H1 (cell line): ENCODE data around the gene FCRLA. TPM values are rescaled to one million over a fixed set of nuclear protein-coding genes. Genes with fewer than 3 reads are reported as not detected.

ENCODE experiments used
- CTCF ChIA-PET: fragments of 300-600 bp; sonication (Branson Sonifier 250); formaldehyde crosslinking; loops from one replicate; lab custom pipeline; 2021; ENCODE audit not compliant: partially characterized antibody; lab: Charles Lee
- POLR2A ChIA-PET: fragments of 300-600 bp; sonication (Branson Sonifier 250); formaldehyde crosslinking; loops from one replicate; lab custom pipeline; 2021; ENCODE audit warnings: inconsistent platforms; ENCODE audit not compliant: partially characterized antibody; lab: Charles Lee
- DNase-seq, 2 experiments: peaks; one replicate each; pipeline versions ENCODE4 v3.0.0 to v3.0.0-alpha.2; 2010 to 2022; ENCODE audit warnings: low spot score in 2 of 2, low read depth in 1 of 2, mixed read lengths in 1 of 2
- FAIRE-seq: peaks from 2 replicates; lab custom pipeline; 2011; peaks lifted over from hg19 to GRCh38; lab: Jason Lieb, UNC
- H2AFZ ChIP-seq: 2 replicates; pipeline ENCODE4 v1.8.1; 2012; ENCODE audit warnings: low read length, inconsistent platforms
- H2AK5ac ChIP-seq: 2 replicates; pipeline ENCODE4 v1.6.1; 2013; ENCODE audit warnings: low read depth, low read length
- H2BK120ac ChIP-seq: replicated peaks from 2 replicates; pipeline ENCODE3; 2013; ENCODE audit warnings: low read depth, low read length, inconsistent platforms
- H2BK12ac ChIP-seq: 2 replicates; pipeline ENCODE4 v1.6.1; 2013; ENCODE audit warnings: low read depth, low read length
- H2BK15ac ChIP-seq: 2 replicates; pipeline ENCODE4 v1.6.1; 2013; ENCODE audit warnings: low read length
- H2BK20ac ChIP-seq: 2 replicates; pipeline ENCODE4 v1.6.1; 2013; ENCODE audit warnings: low read length
- H2BK5ac ChIP-seq: 2 replicates; pipeline ENCODE4 v1.6.1; 2013; ENCODE audit warnings: low read depth, low read length
- H3K14ac ChIP-seq: 2 replicates; pipeline ENCODE4 v1.6.1; 2013; ENCODE audit warnings: inconsistent platforms; ENCODE audit not compliant: insufficient read length
- H3K18ac ChIP-seq: 2 replicates; pipeline ENCODE4 v1.6.1; 2013; ENCODE audit warnings: low read length; ENCODE audit errors: extremely low read depth
- H3K23ac ChIP-seq: 2 replicates; pipeline ENCODE4 v1.6.1; 2013; ENCODE audit warnings: inconsistent platforms; ENCODE audit not compliant: insufficient read length
- H3K23me2 ChIP-seq: 2 replicates; pipeline ENCODE4 v1.6.1; 2013; ENCODE audit warnings: low read depth, low read length
- H3K27ac ChIP-seq: 2 replicates; pipeline ENCODE4 v1.6.1; 2011; ENCODE audit warnings: low read depth, low read length, inconsistent platforms
- H3K27me3 ChIP-seq, 4 experiments: replicated peaks in 1 of 4; 1 replicate in 1 of 4; 2 replicates in 3 of 4; pipeline versions ENCODE4 v1.6.1 to v1.8.1; 2011 to 2013; ENCODE audit warnings: low read length in 3 of 4, mild to moderate bottlenecking in 3 of 4, inconsistent platforms in 2 of 4, mixed read lengths in 2 of 4, moderate library complexity in 1 of 4; ENCODE audit not compliant: control insufficient read depth in 3 of 4, insufficient read depth in 3 of 4; ENCODE audit errors: extremely low read depth in 1 of 4
- H3K36me3 ChIP-seq, 4 experiments: 2 replicates each; pipeline versions ENCODE4 v1.6.1 to v1.8.1; 2011 to 2013; ENCODE audit warnings: mild to moderate bottlenecking in 4 of 4, low read length in 3 of 4, moderate library complexity in 2 of 4, control low read depth in 1 of 4, inconsistent platforms in 1 of 4; ENCODE audit not compliant: insufficient read depth in 4 of 4, control insufficient read depth in 2 of 4
- H3K4ac ChIP-seq: replicated peaks from 2 replicates; pipeline ENCODE3; 2013; ENCODE audit warnings: low read length, low read depth, mixed read lengths, inconsistent platforms; ENCODE audit not compliant: insufficient read length
- H3K4me1 ChIP-seq, 4 experiments: replicated peaks in 1 of 4; 1 replicate in 1 of 4; 2 replicates in 3 of 4; pipeline versions ENCODE4 v1.6.1 to v1.8.1; 2011 to 2013; ENCODE audit warnings: low read length in 3 of 4, inconsistent platforms in 2 of 4, mixed read lengths in 1 of 4; ENCODE audit not compliant: insufficient read depth in 4 of 4, control insufficient read depth in 3 of 4
- H3K4me2 ChIP-seq, 2 experiments: 2 replicates each; pipeline versions ENCODE4 v1.6.1 to v1.8.1; 2011 to 2013; ENCODE audit warnings: low read depth in 2 of 2, low read length in 2 of 2, control low read depth in 1 of 2, inconsistent platforms in 1 of 2, mild to moderate bottlenecking in 1 of 2; ENCODE audit not compliant: insufficient read depth in 1 of 2
- H3K4me3 ChIP-seq, 4 experiments: fragments of 200-600, 300-600 bp in 1 of 4; sonication (generic), shearing (Covaris generic), sonication (Bioruptor Twin) in 1 of 4; 2 replicates each; pipeline versions ENCODE4 v1.5.1 to v1.8.1; 2011 to 2016; ENCODE audit warnings: low read length in 4 of 4, low read depth in 3 of 4, control low read depth in 2 of 4, inconsistent platforms in 2 of 4, mild to moderate bottlenecking in 2 of 4, mixed read lengths in 1 of 4, moderate library complexity in 1 of 4; ENCODE audit not compliant: insufficient read depth in 2 of 4; ENCODE audit errors: extremely low read depth in 1 of 4
- H3K56ac ChIP-seq: replicated peaks from 2 replicates; pipeline ENCODE3; 2013; ENCODE audit warnings: low read depth, mild to moderate bottlenecking, mixed read lengths, low read length, inconsistent platforms; ENCODE audit not compliant: insufficient read length
- H3K79me1 ChIP-seq: 2 replicates; pipeline ENCODE4 v1.6.1; 2013; ENCODE audit warnings: low read depth, low read length, control low read depth
- H3K79me2 ChIP-seq, 2 experiments: 2 replicates each; pipeline versions ENCODE4 v1.6.1 to v1.8.1; 2012 to 2013; ENCODE audit warnings: low read length in 2 of 2, mild to moderate bottlenecking in 2 of 2, inconsistent platforms in 1 of 2; ENCODE audit not compliant: insufficient read depth in 2 of 2, control insufficient read depth in 1 of 2
- H3K9ac ChIP-seq, 4 experiments: replicated peaks in 1 of 4; 1 replicate in 1 of 4; 2 replicates in 3 of 4; pipeline versions ENCODE4 v1.6.1 to v1.8.1; 2011 to 2013; ENCODE audit warnings: low read depth in 3 of 4, low read length in 3 of 4, control low read depth in 2 of 4, mild to moderate bottlenecking in 2 of 4, moderate library complexity in 2 of 4, inconsistent platforms in 1 of 4; ENCODE audit errors: extremely low read depth in 1 of 4
- H3K9me3 ChIP-seq, 2 experiments: 2 replicates each; pipeline versions ENCODE4 v1.6.1 to v1.8.1; 2012 to 2013; ENCODE audit warnings: mild to moderate bottlenecking in 2 of 2, moderate library complexity in 2 of 2, control low read depth in 1 of 2, inconsistent platforms in 1 of 2, low read depth in 1 of 2, low read length in 1 of 2, mixed read lengths in 1 of 2; ENCODE audit not compliant: insufficient read depth in 2 of 2
- H4K20me1 ChIP-seq, 2 experiments: replicated peaks in 1 of 2; 2 replicates each; pipeline versions ENCODE3 to v1.8.1; 2011 to 2013; ENCODE audit warnings: inconsistent platforms in 2 of 2, low read length in 2 of 2, mild to moderate bottlenecking in 1 of 2; ENCODE audit not compliant: insufficient read depth in 2 of 2, control insufficient read depth in 1 of 2
- H4K5ac ChIP-seq: 2 replicates; pipeline ENCODE4 v1.6.1; 2013; ENCODE audit warnings: low read length, low read depth, mixed read lengths, inconsistent platforms; ENCODE audit not compliant: insufficient read length
- H4K8ac ChIP-seq: 2 replicates; pipeline ENCODE4 v1.8.0; 2013; ENCODE audit warnings: mild to moderate bottlenecking, moderate library complexity, low read length, inconsistent platforms; ENCODE audit not compliant: insufficient read depth; ENCODE audit errors: extremely low read depth
- H4K91ac ChIP-seq: replicated peaks from 2 replicates; pipeline ENCODE3; 2013; ENCODE audit warnings: low read length, mixed read lengths, inconsistent platforms; ENCODE audit not compliant: insufficient read length
- CEBPB ChIP-seq: IDR thresholded peaks from 2 replicates; pipeline ENCODE4 v1.6.1; 2012; ENCODE audit warnings: low read depth, low read length
- MAFK ChIP-seq: IDR thresholded peaks from 2 replicates; pipeline ENCODE4 v1.6.1; 2012; ENCODE audit warnings: low read depth, mild to moderate bottlenecking, improper control_type of control experiment, low read length
- NANOG ChIP-seq: IDR thresholded peaks from 2 replicates; pipeline ENCODE4 v1.6.1; 2011; ENCODE audit warnings: low read length, low read depth, mild to moderate bottlenecking, inconsistent platforms; ENCODE audit not compliant: insufficient read depth, poor library complexity, severe bottlenecking
- POLR2A ChIP-seq, 2 experiments: IDR thresholded peaks; 1 replicate in 1 of 2; 2 replicates in 1 of 2; pipeline ENCODE4 v1.6.1; 2011; ENCODE audit warnings: low read depth in 2 of 2, low read length in 2 of 2, mild to moderate bottlenecking in 2 of 2; ENCODE audit errors: control extremely low read depth in 1 of 2
- TAF1 ChIP-seq: IDR thresholded peaks from 2 replicates; pipeline ENCODE4 v1.6.1; 2011; ENCODE audit warnings: mild to moderate bottlenecking, low read depth, low read length
- WGBS, 2 experiments: shearing (Covaris generic) in 1 of 2; methylation state at CpG; one replicate each; pipeline versions ENCODE4 v1.1.6 to v1.1.7; 2013 to 2015; ENCODE audit warnings: low lambda C conversion rate in 2 of 2, mixed read lengths in 2 of 2, inconsistent platforms in 1 of 2, low coverage in 1 of 2, missing lambda C conversion rate in 1 of 2; ENCODE audit not compliant: insufficient replicate concordance in 2 of 2, insufficient coverage in 1 of 2, insufficient read length in 1 of 2; ENCODE audit errors: extremely low coverage in 1 of 2, missing lambda C conversion rate in 1 of 2; 5-methylcytosine and 5-hydroxymethylcytosine counted together
- polyA plus RNA-seq, 7 experiments: library from polyadenylated mRNA; depleted of rRNA in 3 of 7; stranded (reverse) in 5 of 7; unstranded in 2 of 7; fragments of >200 nt in 5 of 7; fragments of 200-250 nt in 2 of 7; gene quantifications; 1 replicate in 5 of 7; 2 replicates in 1 of 7; 4 replicates in 1 of 7; pipeline versions ENCODE4 v1.2.1 to v1.2.3, GENCODE V29; 2011 to 2013; ENCODE audit warnings: missing spikeins in 2 of 7, mixed read lengths in 2 of 7
- total RNA-seq: library from RNA; stranded (reverse); fragmentation: NEBNext Ultra II Directional; extraction: Animal tissue kit (Norgen Biotek cat#: 25700); gene quantifications from 2 replicates; pipeline ENCODE4 v1.2.1, GENCODE V29; 2021

Gene FCRLA
- total and polyA plus RNA-seq, 2 of the 8 experiments (the other 6 are each of a cell fraction or from before 2014, with no cell fraction given), result not detected

DNA sequence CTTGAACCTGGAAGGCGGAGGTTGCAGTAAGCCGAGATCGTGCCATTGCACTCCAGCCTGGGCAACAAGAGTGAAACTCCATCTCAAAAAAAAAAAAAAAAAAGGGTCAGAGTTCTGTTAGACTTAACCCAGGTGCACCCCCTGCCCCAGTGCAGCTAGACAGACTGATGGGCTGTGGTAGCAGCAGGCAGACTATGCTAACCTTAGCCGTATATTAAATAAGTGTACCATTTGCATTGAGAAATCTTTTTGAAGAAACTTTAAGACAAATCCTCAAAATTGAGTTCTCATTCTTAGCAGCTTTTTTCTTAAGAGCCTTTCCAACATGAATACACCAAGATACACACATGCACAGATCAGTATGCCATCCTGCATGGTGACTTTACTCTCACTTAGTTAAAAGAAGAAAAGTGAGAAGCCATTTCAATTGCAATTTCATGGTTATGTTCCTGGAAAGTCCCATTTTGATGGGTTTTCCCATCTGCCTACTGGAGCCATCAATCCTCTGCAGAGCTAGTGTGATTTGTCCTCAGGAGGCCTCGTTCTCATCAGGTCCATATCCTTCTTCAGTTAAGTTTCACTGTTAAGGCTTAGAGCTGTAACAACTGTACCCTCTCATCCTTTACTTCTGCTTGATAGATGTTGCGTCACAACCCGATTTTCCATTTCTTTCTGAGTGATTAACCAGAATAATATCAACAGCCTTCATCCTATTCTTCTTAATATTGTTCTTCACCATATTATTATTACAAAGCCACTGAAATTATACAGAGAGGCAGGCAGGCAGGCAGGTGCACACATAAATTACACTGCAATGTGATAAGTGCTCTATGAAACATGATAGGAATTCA is 21.6 kb downstream of the FCRLA start:
- no peak overlapping the region for H2BK12ac ChIP-seq
- ChIA-PET CTCF (interaction anchor here (0.7 to 4.8 kb wide), 3 partner anchors 10 to 20 kb away, joined by 3 to 52 read pairs (median 3); partner anchors contain the start of gene DUSP12), POLR2A (interaction anchor here (1.2 kb wide), 1 partner anchor 21 kb away, joined by 3 read pairs; the partner anchor contains the start of gene DUSP12)
- no peak overlapping the region for H2BK20ac ChIP-seq
- H3K27ac ChIP-seq, result no peak overlapping the region
- H3K4me2 ChIP-seq, result peak overlapping the region in 1 of 2 experiments; percentile 89; a peak in 1 of 4 replicates
- H4K8ac ChIP-seq, result no peak overlapping the region
- no peak overlapping the region for H3K9ac ChIP-seq
- no peak overlapping the region for H2BK15ac ChIP-seq
- H4K91ac ChIP-seq, result no peak overlapping the region
- H2BK5ac ChIP-seq, result no peak overlapping the region
- H3K9me3 ChIP-seq, result no peaks in the 10 kb centered on the region
- H3K27me3 ChIP-seq, result peaks cover 12 to 25% (median 22%) of the 10 kb centered on the region in 4 experiments
- H2AK5ac ChIP-seq, result no peak overlapping the region
- TF ChIP-seq POLR2A (IDR thresholded peaks at IDR 0.05; ENCODE audit: control extremely low read depth in 1 of 2, low read depth in 2 of 2, low read length in 2 of 2) (no peak), CEBPB (no peak), TAF1 (no peak), NANOG (no peak), MAFK (no peak)
- no peak overlapping the region for H3K4me3 ChIP-seq
- H4K5ac ChIP-seq, result no peak overlapping the region
- no peaks in the 10 kb centered on the region for H3K79me2 ChIP-seq
- no peaks in the 10 kb centered on the region for H3K79me1 ChIP-seq
- H3K23ac ChIP-seq, result no peak overlapping the region
- H3K4ac ChIP-seq, result no peak overlapping the region
- H3K4me1 ChIP-seq, result peaks cover 2 to 8% (median 4%) of the 10 kb centered on the region in 4 experiments
- WGBS, 2 experiments, result 85% methylated on average over 4 of the region's 7 CpGs; no CpG with 5 or more reads in 1 of the 2 experiments
- H3K56ac ChIP-seq, result no peak overlapping the region
- H2AFZ ChIP-seq, result no peak overlapping the region
- no peak for DNase-seq
- no peak overlapping the region for H2BK120ac ChIP-seq
- no peak overlapping the region for H3K18ac ChIP-seq
- peaks cover 12% of the 10 kb centered on the region for H3K23me2 ChIP-seq
- no peak for FAIRE-seq
- H3K36me3 ChIP-seq, result no peaks in the 10 kb centered on the region
- peaks cover 0 to 1% of the 10 kb centered on the region in 2 experiments for H4K20me1 ChIP-seq
- no peak overlapping the region for H3K14ac ChIP-seq
